Occipital lobe (tissue), 2 donors: Measurements from ENCODE around the gene TPO. TPM values are rescaled to one million over a fixed set of nuclear protein-coding genes. Genes with fewer than 3 reads are reported as not detected.
"Not testable (repeated sequence)": the region's sequence is repeated elsewhere in the genome, so short reads cannot be mapped to it uniquely, and the experiment has no call there.

Source experiments
- DNase-seq: peaks from one replicate; lab custom pipeline; 2025; lab: John Stamatoyannopoulos, UW
- total RNA-seq: library from RNA; depleted of rRNA; stranded (reverse); fragments of >200 nt; gene quantifications from one replicate; pipeline ENCODE4 v1.2.3, GENCODE V29; 2014

The TPO gene
- total RNA-seq, 1 donor from 2014 or later: not detected

DNA sequence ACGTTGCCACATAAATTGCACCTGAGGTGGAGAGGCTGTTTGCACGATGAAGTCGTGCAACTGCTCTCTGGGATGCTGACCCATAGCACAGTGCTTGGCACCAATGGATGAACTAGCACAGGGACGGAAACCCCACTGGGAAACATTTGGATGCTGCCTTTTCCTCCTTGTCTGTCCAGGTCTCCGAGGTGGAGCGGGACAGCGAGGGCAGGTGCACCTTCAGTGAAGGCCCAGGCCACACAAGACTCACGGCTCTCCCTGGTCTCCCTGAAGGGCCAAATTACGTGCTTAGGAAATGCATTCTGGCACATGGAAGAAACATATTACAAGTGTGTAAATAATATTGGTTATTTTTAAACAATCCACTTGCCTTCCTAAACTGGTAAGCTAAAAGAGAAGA, 70.3 kb downstream of the TPO start:
- DNase-seq: no peak

- no peak for DNase-seq
Measured at GRCh38 chr2:1484131-1484884, 71.0 kb downstream of the TPO start.

DNA sequence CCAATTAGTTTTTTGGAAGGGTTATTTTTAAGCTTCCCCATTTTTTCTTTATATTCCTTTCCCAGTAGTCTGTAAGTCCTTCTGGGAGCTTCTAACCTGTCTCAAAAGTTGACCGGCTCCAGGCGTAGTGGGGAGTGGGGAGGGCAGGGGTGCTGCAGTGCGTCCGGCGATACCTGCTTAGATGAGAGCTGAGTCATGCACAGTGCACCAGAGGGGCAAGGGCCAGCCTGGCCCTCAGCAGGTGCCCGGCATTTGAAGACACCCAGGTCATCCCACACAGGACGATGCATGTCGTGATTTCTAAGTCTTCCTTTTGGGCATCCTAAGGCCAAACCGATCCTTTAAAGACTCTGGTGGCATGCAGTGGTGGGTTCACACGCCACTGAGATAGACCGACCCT, 73.4 kb downstream of the TPO start:
- no peak for DNase-seq

- no peak for DNase-seq
Measured at GRCh38 chr2:1487758-1488157, 74.5 kb downstream of the TPO start.

- no peak for DNase-seq
Measured at GRCh38 chr2:1488181-1488671, 75.0 kb downstream of the TPO start.

DNA sequence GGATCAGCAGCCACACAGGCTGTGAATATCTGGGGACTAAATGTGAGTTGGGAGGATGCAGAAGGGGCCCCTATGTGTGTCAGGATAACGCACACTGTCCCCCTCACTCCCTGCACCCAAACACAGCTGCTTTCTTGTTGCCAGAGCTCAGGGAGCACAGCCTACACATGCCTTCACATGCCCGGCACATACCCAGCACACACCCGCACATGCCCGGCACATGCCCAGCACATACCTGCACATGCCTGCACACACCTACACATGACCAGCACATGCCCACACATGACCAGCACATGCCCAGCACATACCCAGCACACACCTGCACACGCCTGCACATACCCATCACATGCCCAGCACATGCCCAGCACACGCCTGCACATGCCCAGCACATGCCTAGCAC, 75.6 kb downstream of the TPO start:
- DNase-seq: no peak

DNA sequence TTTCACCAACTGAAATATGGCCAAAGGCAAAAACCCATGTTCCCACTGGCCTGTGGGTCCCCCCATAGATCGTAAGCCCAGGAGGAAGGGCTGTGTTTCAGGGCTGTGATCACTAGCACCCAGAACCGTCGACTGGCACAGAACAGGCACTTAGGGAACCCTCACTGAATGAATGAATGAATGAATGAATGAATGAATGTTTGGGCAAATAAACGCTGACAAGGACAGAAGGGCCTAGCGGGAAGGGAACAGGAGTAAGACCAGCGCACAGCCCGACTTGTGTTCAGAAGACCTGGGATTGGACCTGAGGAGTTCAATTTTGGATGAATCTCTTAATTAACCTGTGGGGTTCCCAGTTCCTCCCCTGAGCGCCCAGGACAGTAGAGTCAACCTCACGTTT, 76.2 kb downstream of the TPO start:
- no peak for DNase-seq

GRCh38 chr2:1490381-1490780, 77.1 kb downstream of the TPO start:
- not testable (repeated sequence) for DNase-seq

DNA sequence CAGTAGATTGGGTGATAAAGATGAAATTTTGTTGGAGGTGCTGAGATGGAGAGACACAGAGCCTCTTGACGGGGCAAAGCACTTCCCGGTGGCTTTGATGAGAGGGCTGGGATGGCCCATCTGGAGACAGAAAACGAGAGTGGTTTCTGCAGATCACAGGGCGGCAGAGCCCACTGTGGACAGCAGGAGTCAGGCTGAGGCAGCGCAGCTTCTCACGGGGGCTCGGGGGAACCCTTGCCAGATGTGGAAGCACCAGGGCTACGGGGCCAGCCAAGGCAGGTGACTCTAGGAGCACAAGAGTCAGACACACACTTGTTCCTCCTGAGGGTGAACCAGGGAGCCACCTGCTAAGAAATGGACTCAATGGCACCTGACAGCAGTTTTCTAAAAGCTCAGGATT, 78.5 kb downstream of the TPO start:
- DNase-seq: no peak

DNA sequence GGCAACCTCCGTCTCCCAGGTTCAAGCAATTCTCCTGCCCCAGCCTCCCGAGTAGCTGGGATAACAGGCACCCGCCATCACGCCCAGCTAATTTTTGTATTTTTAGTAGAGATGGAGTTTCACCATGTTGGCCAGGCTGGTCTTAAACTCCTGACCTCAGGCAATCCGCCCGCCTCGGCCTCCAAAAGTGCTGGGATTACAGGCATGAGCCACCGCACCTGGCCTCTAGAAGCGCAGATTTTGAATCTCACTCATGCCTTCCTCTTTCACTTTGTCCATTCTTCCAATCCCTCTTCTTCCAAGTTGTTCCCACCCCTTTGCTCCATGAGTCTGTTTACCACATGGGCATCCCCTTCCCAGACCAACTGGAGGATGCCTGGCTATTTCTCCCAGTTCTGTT, 79.0 kb downstream of the TPO start:
- not testable (repeated sequence) for DNase-seq

GRCh38 chr2:1492711-1493430, 79.6 kb downstream of the TPO start:
- DNase-seq: no peak

DNA sequence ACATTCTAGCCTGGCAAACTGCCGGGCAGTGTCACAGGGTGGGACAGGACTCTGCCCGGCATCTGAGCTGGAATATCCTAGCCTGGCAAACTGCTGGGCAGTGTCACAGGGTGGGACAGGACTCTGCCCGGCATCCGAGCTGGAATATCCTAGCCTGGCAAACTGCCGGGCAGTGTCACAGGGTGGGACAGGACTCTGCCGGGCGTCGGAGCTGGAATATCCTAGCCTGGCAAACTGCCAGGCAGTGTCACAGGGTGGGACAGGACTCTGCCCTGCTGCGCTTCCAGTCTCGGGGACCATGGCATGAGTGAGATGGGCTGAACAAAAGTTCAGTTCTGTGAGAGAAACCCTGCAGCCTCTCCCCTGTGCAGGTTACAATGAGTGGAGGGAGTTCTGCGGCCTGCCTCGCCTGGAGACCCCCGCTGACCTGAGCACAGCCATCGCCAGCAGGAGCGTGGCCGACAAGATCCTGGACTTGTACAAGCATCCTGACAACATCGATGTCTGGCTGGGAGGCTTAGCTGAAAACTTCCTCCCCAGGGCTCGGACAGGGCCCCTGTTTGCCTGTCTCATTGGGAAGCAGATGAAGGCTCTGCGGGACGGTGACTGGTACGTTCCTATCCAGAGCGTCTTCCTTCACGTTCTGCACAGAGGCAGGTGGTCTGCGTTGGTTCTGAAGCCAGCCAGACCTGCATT, 80.3 kb downstream of the TPO start:
- DNase-seq: no peak

DNA sequence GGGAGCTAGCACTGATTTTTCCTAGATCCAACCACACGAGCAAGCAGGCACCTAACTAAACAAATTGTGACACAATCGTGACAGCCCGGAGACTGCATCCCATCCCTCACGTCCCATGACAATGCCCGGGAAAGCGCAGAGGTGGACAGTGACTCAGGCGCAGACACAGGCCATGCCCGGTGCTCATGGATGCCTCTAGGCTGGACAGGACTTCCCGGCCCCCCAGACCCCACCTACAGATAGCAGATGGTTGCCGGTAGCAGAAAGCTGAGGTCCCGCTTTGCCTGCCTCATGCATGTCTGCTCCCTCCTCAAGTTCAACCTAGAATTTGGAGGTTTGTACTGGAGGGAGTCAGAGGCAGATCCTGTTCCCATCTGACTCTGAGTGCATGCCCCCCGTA, 81.0 kb downstream of the TPO start:
- DNase-seq: no peak

- DNase-seq: no peak
Measured at GRCh38 chr2:1494906-1495305, 81.6 kb downstream of the TPO start.

GRCh38 chr2:1495676-1496358, 82.6 kb downstream of the TPO start:
- DNase-seq: no peak

GRCh38 chr2:1496359-1496821, 83.1 kb downstream of the TPO start:
- DNase-seq: no peak

- no peak for DNase-seq
Measured at GRCh38 chr2:1497122-1497611, 83.9 kb downstream of the TPO start.

- DNase-seq: no peak
Measured at GRCh38 chr2:1498176-1498575, 84.9 kb downstream of the TPO start.

DNA sequence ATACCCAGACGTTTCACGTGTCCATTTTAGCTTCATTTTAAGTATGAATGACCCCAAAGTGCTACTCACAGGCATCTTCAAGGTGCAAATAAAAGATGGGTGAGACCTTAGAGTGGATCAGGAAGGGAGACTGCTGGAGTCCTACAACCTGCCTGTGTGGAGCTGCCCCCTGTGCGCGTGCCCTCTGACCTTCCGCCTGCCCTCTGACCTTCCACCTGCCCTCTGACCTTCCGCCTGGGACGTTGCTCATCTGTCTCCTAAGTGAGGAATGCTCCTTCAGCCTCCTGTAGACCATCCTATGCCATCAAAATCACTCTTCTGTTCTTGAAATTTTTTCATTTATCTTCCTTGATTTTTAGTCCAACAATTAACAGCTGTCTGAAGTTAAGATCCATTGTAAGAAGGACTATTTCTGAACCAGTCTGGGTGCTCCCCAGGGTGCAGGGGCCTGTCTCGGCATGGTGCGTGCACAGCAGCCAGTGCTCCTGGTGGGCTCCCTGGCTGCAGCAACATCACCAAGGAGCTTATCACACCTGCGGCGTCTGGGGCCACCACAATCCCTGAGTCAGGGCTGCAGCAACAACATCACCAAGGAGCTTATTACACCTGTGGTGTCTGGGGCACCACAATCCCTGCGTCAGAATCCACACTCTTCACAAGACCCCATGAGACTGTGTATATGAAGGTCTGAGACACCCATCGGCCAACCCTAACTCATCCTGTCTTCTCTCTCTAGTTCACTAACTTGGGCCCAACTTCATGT, 86.0 kb downstream of the TPO start:
- no peak for DNase-seq

DNA sequence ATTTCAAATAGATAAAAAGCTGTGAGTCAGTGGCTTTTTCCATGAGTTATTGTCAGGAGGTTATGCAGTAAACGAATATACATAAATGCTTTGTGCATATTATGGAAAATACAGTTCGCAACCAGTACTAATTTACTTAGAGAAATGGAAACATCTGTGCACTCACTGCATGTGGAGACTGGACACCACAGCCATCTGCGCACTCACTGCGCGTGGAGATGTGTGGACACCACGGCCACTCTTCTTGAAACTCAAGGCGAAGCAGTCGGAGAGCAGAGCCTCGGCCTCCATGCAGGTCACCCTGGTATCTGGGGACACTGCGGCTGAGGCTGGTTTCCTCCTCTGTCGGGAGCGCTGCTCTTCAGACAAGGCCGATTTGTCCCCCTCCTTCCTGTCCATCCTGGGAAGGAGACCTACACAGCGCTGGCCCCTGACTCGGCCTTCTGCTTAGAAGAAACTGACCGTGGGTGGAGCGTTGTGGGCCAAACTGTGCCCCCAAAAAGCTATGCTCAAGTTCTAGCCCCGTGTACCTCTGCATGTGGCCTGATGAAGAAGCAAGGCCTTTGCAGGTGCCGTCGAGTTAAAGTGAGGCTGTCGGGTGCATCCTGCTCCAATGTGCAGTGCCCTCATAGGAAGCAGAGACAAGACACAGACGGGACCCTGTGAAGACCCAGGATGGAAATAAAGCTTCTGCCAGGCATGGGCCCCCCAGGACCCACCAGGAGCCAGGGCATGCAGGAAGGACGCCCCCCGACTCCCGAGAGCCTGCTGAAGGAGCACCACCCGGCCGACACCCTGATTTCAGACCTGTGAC, 88.0 kb downstream of the TPO start:
- DNase-seq: no peak
